CD4-positive, alpha-beta T cell treated with Interleukin-1 beta for 1 hour (primary cell): Measurements from ENCODE around the gene ZNF566.
"Not testable (repeated sequence)": the region's sequence is repeated elsewhere in the genome, so short reads cannot be mapped to it uniquely, and the experiment has no call there.

ENCODE experiments used
- DNase-seq, 2 donors: peaks; one replicate each; pipeline ENCODE4 v3.0.0-alpha.2; 2020 to 2022

Gene ZNF566

GRCh38 chr19:36489118-36489919 is at the start of gene ZNF566:
Gene ZNF566 (minus strand): TSS chr19:36489561. CDS start chr19:36476557, 13,004 bp downstream.
- peak; percentile 96 to 97 for DNase-seq

DNA sequence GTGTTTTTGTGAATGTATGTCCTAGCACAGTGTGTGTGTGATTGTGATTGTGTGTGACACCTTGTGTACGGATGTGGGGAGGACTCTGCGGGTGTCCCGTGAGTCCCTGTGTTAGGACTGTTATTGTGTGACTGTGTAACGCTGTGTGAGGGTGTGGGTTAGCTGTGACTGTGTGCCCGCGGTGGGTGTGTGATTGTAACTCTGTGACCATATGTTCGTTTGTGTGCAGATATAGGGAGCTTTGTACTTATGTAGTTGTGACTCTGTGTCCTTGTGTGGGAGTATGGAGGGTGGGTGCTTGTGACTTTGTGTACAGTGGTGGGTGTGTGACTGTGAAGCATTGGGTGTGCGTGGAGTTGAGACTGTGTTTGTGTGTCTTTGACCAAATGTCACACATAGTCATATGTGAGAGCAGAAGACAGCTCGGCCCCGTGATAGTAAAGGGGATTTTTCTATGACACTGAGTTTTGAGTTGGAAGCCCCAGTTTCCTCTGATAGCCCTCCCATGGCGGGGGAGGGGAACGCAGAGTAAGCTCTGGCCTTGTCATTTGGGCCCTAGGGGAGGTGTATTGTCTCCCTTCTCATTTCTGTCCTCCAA is 39.7 kb upstream of the ZNF566 start:
- DNase-seq = peak; percentile 27 to 42

GRCh38 chr19:36528194-36528920 is 39.0 kb upstream of the ZNF566 start, which contains the start of gene ZNF260:
Gene ZNF260 (minus strand): TSS chr19:36528271. CDS start chr19:36515238, 13,033 bp downstream.
- DNase-seq = peak; percentile 95

GRCh38 chr19:36527873-36528193 is 38.5 kb upstream of the ZNF566 start:
- DNase-seq = no peak

- no peak for DNase-seq
Measured at GRCh38 chr19:36527341-36527740, 38.0 kb upstream of the ZNF566 start.

DNA sequence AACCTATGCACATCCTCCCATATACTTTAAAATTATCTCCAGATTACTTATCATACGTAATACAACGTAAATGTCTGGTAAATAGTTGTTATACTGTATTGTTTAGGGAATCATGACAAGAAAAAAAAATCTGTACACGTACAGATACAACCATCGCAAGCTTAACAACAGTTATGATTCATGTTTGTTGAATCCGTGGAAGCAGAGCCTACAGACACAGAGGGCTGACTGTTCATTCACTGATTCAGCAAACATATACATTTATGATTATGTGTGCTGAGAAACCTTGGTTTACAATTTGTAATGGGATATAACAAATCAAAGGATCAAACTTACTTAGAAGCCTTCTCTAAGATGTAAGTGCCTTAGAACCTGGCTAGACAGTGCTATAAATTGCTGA is 37.2 kb upstream of the ZNF566 start:
- no peak for DNase-seq

- DNase-seq = no peak
Measured at GRCh38 chr19:36524617-36525016, 35.3 kb upstream of the ZNF566 start.

- no peak for DNase-seq
Measured at GRCh38 chr19:36514012-36514612, 24.8 kb upstream of the ZNF566 start.

DNA sequence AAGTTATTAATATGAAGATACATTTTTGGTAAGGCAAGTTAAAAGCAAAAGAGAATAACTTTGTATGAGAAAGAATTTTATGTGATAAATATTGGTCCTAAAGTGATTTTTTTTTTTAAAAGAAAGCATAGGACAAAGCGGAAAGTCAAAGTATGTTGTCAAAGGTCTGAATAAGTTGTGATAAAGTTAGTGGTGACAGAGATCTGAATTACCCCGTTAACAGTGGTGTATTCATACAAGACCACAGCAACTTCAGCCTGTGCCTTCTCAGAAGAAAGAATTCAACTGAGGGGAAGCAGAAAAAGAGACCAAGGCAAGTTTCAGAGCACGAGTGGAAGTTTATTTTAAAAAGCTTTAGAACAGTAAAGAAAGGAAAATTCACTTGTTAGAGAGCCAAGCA is 19.0 kb upstream of the ZNF566 start:
- DNase-seq = no peak

GRCh38 chr19:36501973-36502372 is 12.6 kb upstream of the ZNF566 start:
- DNase-seq = no peak

DNA sequence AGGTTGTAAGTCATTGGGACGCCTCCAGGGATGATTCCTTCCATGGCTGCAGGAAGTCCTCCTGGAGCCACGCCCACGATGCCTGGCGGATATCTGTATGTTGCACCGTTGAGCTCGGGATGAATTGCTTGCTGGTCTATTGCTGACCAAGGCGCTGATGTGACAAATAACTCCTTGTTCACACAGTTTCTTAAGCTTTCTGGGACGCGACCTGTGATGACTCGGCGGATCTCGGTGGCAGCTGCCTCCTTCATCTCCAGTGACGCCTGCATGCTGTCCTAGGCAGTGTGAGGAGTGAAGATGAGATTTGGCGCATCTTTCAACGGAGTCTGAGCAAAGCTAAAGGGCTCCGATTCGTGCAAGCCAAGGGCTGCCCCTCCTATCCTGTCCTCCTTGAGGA is 7.6 kb upstream of the ZNF566 start:
- DNase-seq = no peak

DNA sequence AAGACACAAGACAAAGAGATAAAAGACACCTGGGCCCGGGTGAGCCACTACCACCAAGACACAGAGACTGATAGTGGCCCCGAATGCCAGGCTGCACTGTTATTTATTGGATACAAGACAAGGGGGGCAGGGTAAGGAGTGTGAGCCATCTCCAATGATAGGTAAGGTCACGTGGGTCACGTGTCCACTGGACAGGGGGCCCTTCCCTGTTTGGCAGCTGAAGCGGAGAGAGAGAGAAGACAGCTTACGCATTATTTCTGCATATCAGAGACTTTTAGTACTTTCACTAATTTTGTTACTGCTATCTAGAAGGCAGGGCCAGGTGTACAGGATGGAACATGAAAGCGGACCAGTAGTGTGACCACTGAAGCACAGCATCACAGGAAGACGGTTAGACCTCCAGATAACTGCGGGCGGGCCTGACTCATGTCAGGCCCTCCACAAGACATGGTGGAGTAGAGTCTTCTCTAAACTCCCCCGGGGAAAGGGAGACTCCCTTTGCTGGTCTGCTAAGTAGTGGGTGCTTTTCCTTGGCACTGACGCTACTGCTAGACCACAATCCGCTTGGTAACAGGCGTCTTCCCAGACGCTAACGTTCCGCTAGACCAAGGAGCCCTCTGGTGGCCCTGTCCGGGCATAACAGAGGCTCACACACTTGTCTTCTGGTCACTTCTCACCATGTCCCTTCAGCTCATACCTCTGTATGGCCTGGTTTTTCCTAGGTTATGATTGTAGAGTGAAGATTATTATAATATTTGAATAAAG is 3.5 kb upstream of the ZNF566 start:
- peak; percentile 30 to 51 for DNase-seq

DNA sequence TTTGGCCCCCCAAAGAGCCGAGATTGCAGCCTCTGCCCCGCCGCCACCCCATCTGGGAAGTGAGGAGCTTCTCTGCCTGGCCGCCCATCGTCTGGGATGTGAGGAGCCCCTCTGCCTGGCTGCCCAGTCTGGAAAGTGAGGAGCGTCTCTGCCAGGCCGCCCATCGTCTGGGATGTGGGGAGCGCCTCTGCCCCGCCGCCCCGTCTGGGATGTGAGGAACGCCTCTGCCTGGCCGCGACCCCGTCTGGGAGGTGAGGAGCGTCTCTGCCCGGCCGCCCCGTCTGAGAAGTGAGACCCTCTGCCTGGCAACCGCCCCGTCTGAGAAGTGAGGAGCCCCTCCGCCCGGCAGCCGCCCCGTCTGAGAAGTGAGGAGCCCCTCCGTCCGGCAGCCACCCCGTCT is 1.5 kb upstream of the ZNF566 start:
- DNase-seq = not testable (repeated sequence)

DNA sequence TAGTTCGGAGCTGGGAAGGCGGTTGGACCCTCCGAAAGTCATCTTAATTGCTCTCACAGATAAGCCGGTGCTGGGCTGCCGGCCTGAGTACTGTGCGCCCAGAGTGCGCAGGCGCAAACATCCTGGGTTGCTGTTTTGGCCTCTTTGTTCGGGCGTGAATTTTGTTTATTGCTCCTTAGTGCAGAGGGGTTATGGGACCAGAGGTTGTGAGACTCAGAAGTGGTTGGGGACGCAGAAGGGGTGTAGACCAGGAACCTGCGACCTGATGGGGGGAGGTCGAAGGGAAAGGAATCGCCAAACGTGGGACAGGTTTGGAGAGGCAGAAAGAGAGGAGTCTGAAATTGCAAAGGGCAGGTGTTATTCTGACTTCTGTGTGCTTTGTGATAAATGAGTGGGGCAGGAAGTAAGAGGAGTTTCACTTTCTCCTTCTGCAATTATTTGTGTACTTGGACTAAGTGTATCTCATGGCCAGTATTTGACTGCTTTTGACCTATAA is 607 bp upstream of the ZNF566 start:
- DNase-seq = peak; percentile 84

DNA sequence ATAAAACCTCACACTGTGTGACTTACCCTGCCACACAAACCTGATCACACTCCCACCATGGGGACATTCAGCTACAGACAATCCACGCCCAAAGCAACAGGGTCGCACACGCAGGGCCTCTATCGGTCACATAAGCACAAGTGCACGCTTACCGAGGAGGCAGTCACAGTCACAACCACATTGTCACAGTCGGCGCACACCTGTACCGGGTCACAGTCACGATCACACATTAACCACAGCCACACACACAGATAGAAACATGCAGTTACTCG is 579 bp downstream of the ZNF566 start:
- peak; percentile 49 to 56 for DNase-seq

DNA sequence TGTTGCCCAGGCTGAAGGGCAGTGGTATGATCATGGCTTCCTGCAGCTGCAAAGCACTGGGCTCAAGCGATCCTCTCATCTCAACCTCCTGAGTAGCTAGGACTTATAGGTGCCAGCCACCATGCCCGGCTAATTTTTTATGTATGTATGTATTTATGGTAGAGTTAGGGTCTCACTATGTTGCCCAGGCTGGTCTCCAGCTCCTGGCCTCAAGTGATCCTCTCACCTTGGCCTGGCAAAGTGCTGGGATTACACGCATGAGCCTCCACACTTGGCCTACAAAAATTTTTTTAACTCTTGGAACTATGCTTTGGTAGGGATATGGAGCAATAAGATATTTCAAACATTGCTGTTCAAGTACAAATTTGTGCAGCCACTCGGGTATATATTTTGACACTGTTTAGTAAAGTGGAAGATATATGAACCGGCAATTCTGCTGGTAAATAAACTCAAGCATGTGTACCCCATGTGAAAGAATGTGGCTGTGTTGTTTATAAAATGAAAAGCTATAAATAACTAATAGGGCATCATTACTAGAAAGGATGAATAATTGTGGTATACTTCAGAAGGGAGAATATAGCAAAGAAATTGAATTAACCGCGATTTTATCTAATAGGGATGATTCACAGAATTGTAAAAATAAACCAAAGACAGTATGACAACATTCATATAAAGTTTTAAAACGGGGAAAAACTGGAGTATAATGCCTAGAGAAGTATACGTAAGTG is 1.1 kb downstream of the ZNF566 start:
- DNase-seq = no peak

GRCh38 chr19:36483653-36484052 is 5.7 kb downstream of the ZNF566 start:
- no peak for DNase-seq

- DNase-seq = no peak
Measured at GRCh38 chr19:36482876-36483275, 6.5 kb downstream of the ZNF566 start.

DNA sequence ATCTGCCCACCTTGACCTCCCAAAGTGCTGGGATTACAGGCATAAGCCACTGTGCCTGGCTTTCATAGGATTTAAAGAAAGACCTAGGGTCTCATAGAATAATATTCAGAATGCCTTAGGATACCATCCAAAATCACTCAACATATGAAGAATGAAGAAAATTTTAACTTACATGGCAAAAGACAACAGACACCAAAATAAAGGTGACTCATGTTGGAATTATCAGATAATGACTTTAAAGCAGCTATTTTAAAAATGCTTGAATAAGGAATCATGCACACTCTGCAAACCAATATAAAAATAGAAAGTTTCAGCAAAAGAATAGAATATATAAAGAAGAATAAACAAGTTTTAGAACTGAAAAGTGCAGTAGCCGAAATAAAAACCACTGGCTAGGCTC is 29.3 kb downstream of the ZNF566 start:
- DNase-seq = no peak

GRCh38 chr19:36456831-36457230 is 32.5 kb downstream of the ZNF566 start:
- DNase-seq = no peak

DNA sequence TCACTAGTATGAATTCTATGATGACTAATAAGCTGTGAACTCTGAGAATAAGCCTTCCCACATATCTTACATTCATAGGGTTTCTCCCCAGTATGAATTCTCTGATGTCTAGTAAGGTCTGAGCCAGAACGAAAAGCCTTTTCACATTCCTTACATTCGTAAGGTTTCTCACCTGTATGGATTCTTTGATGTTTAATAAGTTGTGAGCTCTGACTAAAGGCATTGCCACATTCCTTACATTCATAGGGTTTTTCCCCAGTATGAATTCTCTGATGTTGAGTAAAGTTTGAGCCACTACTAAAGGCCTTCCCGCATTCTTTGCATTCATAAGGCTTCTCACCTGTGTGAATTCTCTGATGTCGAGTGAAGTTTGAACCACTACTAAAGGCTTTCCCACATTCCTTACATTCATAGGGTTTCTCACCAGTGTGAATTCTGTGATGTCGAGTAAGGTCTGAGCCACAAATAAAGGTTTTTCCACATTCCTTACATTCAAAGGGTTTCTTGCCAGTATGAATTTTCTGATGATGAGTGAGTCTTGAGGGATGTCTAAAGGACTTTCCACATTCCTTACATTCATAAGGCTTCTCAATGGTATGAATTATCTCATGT is 40.2 kb downstream of the ZNF566 start:
- no peak for DNase-seq

DNA sequence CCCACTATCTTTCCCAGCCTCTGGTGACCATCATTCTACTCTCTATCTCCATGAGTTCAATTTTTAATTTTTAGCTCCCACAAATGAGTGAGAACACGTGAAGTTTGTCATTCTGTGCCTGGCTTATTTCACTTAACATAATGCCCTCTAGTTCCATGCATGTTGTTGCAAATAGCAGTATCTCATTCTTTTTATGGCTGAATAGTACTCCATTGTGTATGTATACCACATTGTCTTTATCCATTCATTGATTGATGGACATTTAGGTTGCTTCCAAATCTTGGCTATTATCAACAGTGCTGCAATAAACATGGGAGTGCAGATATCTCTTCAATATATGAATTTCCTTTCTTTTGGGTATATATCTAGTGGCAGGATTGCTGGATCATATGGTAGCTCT is 48.0 kb downstream of the ZNF566 start:
- DNase-seq = no peak
